IMR-90 (cell line): ENCODE results near the gene ZNF546. TPM values are rescaled to one million over a fixed set of nuclear protein-coding genes. Genes with fewer than 3 reads are reported as not detected.

ENCODE experiments used
- ATAC-seq: fragments of 200-7000 bp; cut with Tn5 transposase; 2 replicates; pipeline ENCODE4 v1.9.1; 2020; ENCODE audit warnings: low read depth, mild to moderate bottlenecking, moderate library complexity
- BruUV-seq: library from RNA; stranded (reverse); fragments of 400-500 nt; replicated peaks from 2 replicates; lab custom pipeline; 2021; lab: Mats Ljungman, UMichigan
- CTCF ChIA-PET: fragments of 300-600 bp; formaldehyde crosslinking; extraction: SDS; loops from one replicate; lab custom pipeline; 2021; ENCODE audit warnings: antibody characterized with exemption; lab: Yijun Ruan, JAX
- POLR2A ChIA-PET: fragments of 300-600 bp; sonication (Branson Sonifier 250); formaldehyde crosslinking; loops from one replicate; lab custom pipeline; 2022; ENCODE audit warnings: antibody characterized with exemption; ENCODE audit not compliant: unreplicated experiment; lab: Charles Lee
- DNase-seq: peaks from one replicate; pipeline ENCODE4 v3.0.0; 2013
- H2AFZ ChIP-seq: replicated peaks from 2 replicates; pipeline ENCODE3; 2013; ENCODE audit warnings: low read length, mild to moderate bottlenecking; ENCODE audit not compliant: poor library complexity
- H2AK5ac ChIP-seq: 2 replicates; pipeline ENCODE4 v1.6.1; 2013; ENCODE audit warnings: low read depth, low read length, inconsistent platforms
- H2AK9ac ChIP-seq: replicated peaks from 2 replicates; pipeline ENCODE3; 2013; ENCODE audit warnings: mild to moderate bottlenecking, low read depth, low read length, moderate library complexity; ENCODE audit not compliant: poor library complexity
- H2BK120ac ChIP-seq: 2 replicates; pipeline ENCODE4 v1.6.1; 2013; ENCODE audit warnings: low read depth, low read length, inconsistent platforms
- H2BK15ac ChIP-seq: 3 replicates; pipeline ENCODE4 v1.6.1; 2013; ENCODE audit warnings: low read depth, low read length, inconsistent platforms
- H2BK20ac ChIP-seq: 2 replicates; pipeline ENCODE4 v1.6.1; 2013; ENCODE audit warnings: low read depth, mild to moderate bottlenecking, inconsistent platforms, low read length, moderate library complexity
- H2BK5ac ChIP-seq: 2 replicates; pipeline ENCODE4 v1.6.1; 2013; ENCODE audit warnings: mild to moderate bottlenecking, low read depth, low read length, inconsistent platforms; ENCODE audit not compliant: poor library complexity, severe bottlenecking
- H3K14ac ChIP-seq: replicated peaks from 2 replicates; pipeline ENCODE4 v1.6.1; 2013; ENCODE audit warnings: low read depth, low read length, inconsistent platforms
- H3K18ac ChIP-seq: 2 replicates; pipeline ENCODE4 v1.6.1; 2013; ENCODE audit warnings: low read depth, low read length, control low read depth
- H3K23ac ChIP-seq: 2 replicates; pipeline ENCODE4 v1.6.1; 2013; ENCODE audit warnings: low read depth, low read length, inconsistent platforms
- H3K27ac ChIP-seq: 2 replicates; pipeline ENCODE4 v1.5.1; 2013; ENCODE audit warnings: mild to moderate bottlenecking, control low read depth, low read length; ENCODE audit not compliant: insufficient read depth
- H3K27me3 ChIP-seq: 2 replicates; pipeline ENCODE4 v1.6.1; 2013; ENCODE audit warnings: low read length; ENCODE audit not compliant: control insufficient read depth, insufficient read depth
- H3K36me3 ChIP-seq: 2 replicates; pipeline ENCODE4 v1.6.1; 2013; ENCODE audit warnings: low read length, mixed read lengths; ENCODE audit not compliant: control insufficient read depth, insufficient read depth
- H3K4ac ChIP-seq: 2 replicates; pipeline ENCODE4 v1.6.1; 2013; ENCODE audit warnings: low read depth, low read length, inconsistent platforms
- H3K4me1 ChIP-seq: 2 replicates; pipeline ENCODE4 v1.6.1; 2013; ENCODE audit warnings: low read length, mixed read lengths; ENCODE audit not compliant: control insufficient read depth, insufficient read depth
- H3K4me2 ChIP-seq: 2 replicates; pipeline ENCODE4 v1.6.1; 2013; ENCODE audit warnings: low read depth, mild to moderate bottlenecking, control low read depth, low read length, moderate library complexity
- H3K4me3 ChIP-seq: 2 replicates; pipeline ENCODE4 v1.5.1; 2013; ENCODE audit warnings: low read depth, mild to moderate bottlenecking, control low read depth, low read length, moderate library complexity; ENCODE audit not compliant: insufficient read depth
- H3K56ac ChIP-seq: 2 replicates; pipeline ENCODE4 v1.6.1; 2013; ENCODE audit warnings: low read length, inconsistent platforms; ENCODE audit not compliant: insufficient read depth; ENCODE audit errors: extremely low read depth
- H3K79me1 ChIP-seq, 2 experiments: 2 replicates each; pipeline ENCODE4 v1.6.1; 2013; ENCODE audit warnings: low read length in 2 of 2, inconsistent platforms in 1 of 2, low read depth in 1 of 2
- H3K9ac ChIP-seq: 2 replicates; pipeline ENCODE4 v1.6.1; 2013; ENCODE audit warnings: low read depth, low read length, control low read depth
- H3K9me1 ChIP-seq: 2 replicates; pipeline ENCODE4 v1.6.1; 2013; ENCODE audit warnings: low read length, inconsistent platforms; ENCODE audit not compliant: insufficient read depth
- H3K9me3 ChIP-seq: 2 replicates; pipeline ENCODE4 v1.6.1; 2013; ENCODE audit warnings: low read length; ENCODE audit not compliant: control insufficient read depth, insufficient read depth
- H4K20me1 ChIP-seq: 2 replicates; pipeline ENCODE4 v1.6.1; 2013; ENCODE audit warnings: low read length, inconsistent platforms; ENCODE audit not compliant: insufficient read depth
- H4K5ac ChIP-seq: 2 replicates; pipeline ENCODE4 v1.6.1; 2013; ENCODE audit warnings: mild to moderate bottlenecking, low read depth, low read length, control low read depth
- H4K8ac ChIP-seq, 2 experiments: 2 replicates each; pipeline ENCODE4 v1.6.1; 2013; ENCODE audit warnings: low read depth in 2 of 2, low read length in 2 of 2, control low read depth in 1 of 2, inconsistent platforms in 1 of 2
- H4K91ac ChIP-seq: 2 replicates; pipeline ENCODE4 v1.6.1; 2013; ENCODE audit warnings: low read depth, low read length, inconsistent platforms; ENCODE audit not compliant: insufficient read depth
- BHLHE40 ChIP-seq: fragments of 150-350 bp; IDR thresholded peaks from 2 replicates; pipeline ENCODE4 v1.6.1; 2016; ENCODE audit warnings: mild to moderate bottlenecking, low read depth, low read length
- CHD1 ChIP-seq: IDR thresholded peaks from 2 replicates; pipeline ENCODE4 v1.6.1; 2012; ENCODE audit warnings: low read depth, low read length, improper control_type of control experiment
- MAZ ChIP-seq: IDR thresholded peaks from 2 replicates; pipeline ENCODE4 v1.6.1; 2012; ENCODE audit warnings: low read depth, mild to moderate bottlenecking, low read length, improper control_type of control experiment, moderate library complexity, borderline replicate concordance
- MXI1 ChIP-seq: IDR thresholded peaks from 2 replicates; pipeline ENCODE4 v1.6.1; 2012; ENCODE audit warnings: low read depth, mild to moderate bottlenecking, low read length, moderate library complexity, borderline replicate concordance
- POLR2A ChIP-seq: IDR thresholded peaks from 2 replicates; pipeline ENCODE4 v1.6.1; 2012; ENCODE audit warnings: mild to moderate bottlenecking, low read depth, low read length
- RAD21 ChIP-seq: IDR thresholded peaks from 2 replicates; pipeline ENCODE4 v1.6.1; 2012; ENCODE audit warnings: low read length, improper control_type of control experiment
- RFX5 ChIP-seq: IDR thresholded peaks from 2 replicates; pipeline ENCODE4 v1.8.0; 2012; ENCODE audit warnings: low read depth, mild to moderate bottlenecking, low read length, moderate library complexity
- USF2 ChIP-seq: fragments of 150-350 bp; IDR thresholded peaks from 2 replicates; pipeline ENCODE4 v1.6.1; 2017; ENCODE audit warnings: mild to moderate bottlenecking, antibody characterized with exemption, low read length, low read depth
- WGBS, 2 experiments: methylation state at CpG; one replicate each; pipeline versions ENCODE4 v1.1.5 to v1.1.7; 2013; ENCODE audit warnings: missing lambda C conversion rate in 2 of 2; ENCODE audit not compliant: insufficient read length in 1 of 2; ENCODE audit errors: extremely low coverage in 2 of 2; 5-methylcytosine and 5-hydroxymethylcytosine counted together
- dilution Hi-C: fragments of 300-500 bp; cut with HindIII; formaldehyde crosslinking; loops from one replicate; pipeline ENCODE4 v1.14.3; 2018; ENCODE audit warnings: low sequenced_read_pairs; ENCODE audit not compliant: unreplicated experiment
- in situ Hi-C: fragments of 300-500 bp; cut with MboI; formaldehyde crosslinking; loops from 3 replicates; pipeline ENCODE4 v1.14.3; 2019; ENCODE audit warnings: low sequenced_read_pairs, inconsistent platforms, mixed read lengths
- intact Hi-C: fragments of 100-400 bp; cut with micrococcal nuclease; formaldehyde crosslinking; loops from 2 replicates; pipeline ENCODE4 v1.10.0; 2022
- polyA plus RNA-seq, 3 experiments: library from polyadenylated mRNA; depleted of rRNA; stranded (reverse); fragments of >200 nt; gene quantifications; 2 replicates each; pipeline ENCODE4 v1.2.3, GENCODE V29; 2012; ENCODE audit warnings: low replicate concordance in 1 of 3
- total RNA-seq: library from RNA; depleted of rRNA; stranded (reverse); fragments of >200 nt; gene quantifications from 2 replicates; pipeline ENCODE4 v1.2.3, GENCODE V29; 2012

The ZNF546 gene
- total and polyA plus RNA-seq, 2 of the 4 experiments (the other 2 are of a cell fraction): 1.6 to 6.5 TPM

- H3K36me3 ChIP-seq: peaks cover 14% of the 10 kb centered on the region
- no peak overlapping the region for H2AFZ ChIP-seq
- H4K91ac ChIP-seq: no peak overlapping the region
- ChIA-PET POLR2A (no interaction called here), CTCF (no interaction called here)
- no peak overlapping the region for H3K56ac ChIP-seq
- H3K18ac ChIP-seq: no peak overlapping the region
- no peak overlapping the region for H3K9ac ChIP-seq
- peaks cover 7% of the 10 kb centered on the region; the same call in 1 of the 2 replicates for H3K9me3 ChIP-seq
- H3K14ac ChIP-seq: no peak overlapping the region
- H2AK5ac ChIP-seq: no peak overlapping the region
- no peaks in the 10 kb centered on the region for H3K9me1 ChIP-seq
- no peak overlapping the region for H2AK9ac ChIP-seq
- no peak overlapping the region for H2BK5ac ChIP-seq
- no TSS peak for BruUV-seq
- in situ Hi-C loops: no loop called here
- H4K8ac ChIP-seq: no peak overlapping the region
- H3K27me3 ChIP-seq: no peaks in the 10 kb centered on the region
- H2BK20ac ChIP-seq: no peak overlapping the region
- no peak overlapping the region for H3K4me3 ChIP-seq
- H3K23ac ChIP-seq: no peak overlapping the region
- H3K27ac ChIP-seq: no peak overlapping the region
- dilution Hi-C loops: no loop called here
- intact Hi-C loops: no loop called here
- peaks cover 15 to 36% of the 10 kb centered on the region in 2 experiments for H3K79me1 ChIP-seq
- TF ChIP-seq MAZ: no peak
- TF ChIP-seq RFX5: no peak
- TF ChIP-seq MXI1: no peak
- no peak for TF ChIP-seq RAD21
- no peak for TF ChIP-seq USF2
- no peak for TF ChIP-seq CHD1
- no peak for TF ChIP-seq POLR2A
- TF ChIP-seq BHLHE40: no peak
- no peaks in the 10 kb centered on the region for H3K4me1 ChIP-seq
- H2BK120ac ChIP-seq: no peak overlapping the region
- H3K4me2 ChIP-seq: no peak overlapping the region
- DNase-seq (no peak), ATAC-seq (no peak)
- H4K5ac ChIP-seq: no peak overlapping the region
- H2BK15ac ChIP-seq: no peak overlapping the region
- WGBS, 2 experiments: no CpG with 5 or more reads among the region's 2 CpGs
- H3K4ac ChIP-seq: no peak overlapping the region
- no peaks in the 10 kb centered on the region for H4K20me1 ChIP-seq
Measured at GRCh38 chr19:40053491-40053890, 56.6 kb downstream of the ZNF546 start.
